ENCODE results near the gene MEGF9. TPM values are rescaled to one million over a fixed set of nuclear protein-coding genes. Genes with fewer than 3 reads are reported as not detected.

The MEGF9 gene
- total RNA-seq, 1 donor from 2014 or later, result 4.7 TPM

GRCh38 chr9:120580051-120580896 lies 134.0 kb downstream of the MEGF9 start, which contains the start of gene CDK5RAP2:
TSS of gene CDK5RAP2 (minus strand) at chr9:120580167. CDS start at chr9:120579978, 189 bp downstream.
- DNase-seq (ENCODE audit: low read depth), result peak; percentile 96
- H3K4me3 ChIP-seq (ENCODE audit: low read depth, low read length), result peak within 1 kb of the TSS; percentile 83
- no peaks in the 10 kb centered on the region for H3K27me3 ChIP-seq (ENCODE audit: control insufficient read depth, insufficient read depth, low read length)
- H3K36me3 ChIP-seq (ENCODE audit: control insufficient read depth, insufficient read depth, low read length), result peaks cover 2% of the 10 kb centered on the region
- FAIRE-seq, result no peak
- TF ChIP-seq CTCF (IDR thresholded peaks at IDR 0.05; ENCODE audit: insufficient read depth, low read length, severe bottlenecking), result no peak

- DNase-seq (ENCODE audit: low read depth), result peak; percentile 22
Measured at GRCh38 chr9:120579139-120580050, 134.9 kb downstream of the MEGF9 start.

GRCh38 chr9:120574473-120574872 lies 139.8 kb downstream of the MEGF9 start:
- H3K27me3 ChIP-seq (ENCODE audit: control insufficient read depth, insufficient read depth, low read length), result no peaks in the 10 kb centered on the region
- FAIRE-seq (no peak), DNase-seq (ENCODE audit: low read depth) (no peak)
- no peak for TF ChIP-seq CTCF (IDR thresholded peaks at IDR 0.05; ENCODE audit: insufficient read depth, low read length, severe bottlenecking)
- peaks cover 6% of the 10 kb centered on the region for H3K36me3 ChIP-seq (ENCODE audit: control insufficient read depth, insufficient read depth, low read length)
- H3K4me3 ChIP-seq (ENCODE audit: low read depth, low read length), result no peak overlapping the region

More at GRCh38 chr9:120579139-120580050, 134.9 kb downstream of the MEGF9 start:
- H3K27me3 ChIP-seq (ENCODE audit: control insufficient read depth, insufficient read depth, low read length), result no peaks in the 10 kb centered on the region
- FAIRE-seq, result no peak
- H3K4me3 ChIP-seq (ENCODE audit: low read depth, low read length), result peak overlapping the region; percentile 83
- peaks cover 2% of the 10 kb centered on the region for H3K36me3 ChIP-seq (ENCODE audit: control insufficient read depth, insufficient read depth, low read length)
- no peak for TF ChIP-seq CTCF (IDR thresholded peaks at IDR 0.05; ENCODE audit: insufficient read depth, low read length, severe bottlenecking)

GRCh38 chr9:120572472-120572871 lies 141.8 kb downstream of the MEGF9 start:
- no peak for DNase-seq (ENCODE audit: low read depth)
- no peak for FAIRE-seq
- Histone ChIP-seq H3K4me3 (ENCODE audit: low read depth, low read length) (no peak overlapping the region), H3K27me3 (ENCODE audit: control insufficient read depth, insufficient read depth, low read length) (no peaks in the 10 kb centered on the region), H3K36me3 (ENCODE audit: control insufficient read depth, insufficient read depth, low read length) (peaks cover 10% of the 10 kb centered on the region)
- no peak for TF ChIP-seq CTCF (IDR thresholded peaks at IDR 0.05; ENCODE audit: insufficient read depth, low read length, severe bottlenecking)

GRCh38 chr9:120571443-120572257 lies 142.6 kb downstream of the MEGF9 start:
- FAIRE-seq, result no peak
- TF ChIP-seq CTCF (IDR thresholded peaks at IDR 0.05; ENCODE audit: insufficient read depth, low read length, severe bottlenecking), result no peak
- peaks cover 10% of the 10 kb centered on the region for H3K36me3 ChIP-seq (ENCODE audit: control insufficient read depth, insufficient read depth, low read length)

More at GRCh38 chr9:120571443-120572257, 142.6 kb downstream of the MEGF9 start:
- no peak overlapping the region for H3K4me3 ChIP-seq (ENCODE audit: low read depth, low read length)
- H3K27me3 ChIP-seq (ENCODE audit: control insufficient read depth, insufficient read depth, low read length), result no peaks in the 10 kb centered on the region
- no peak for DNase-seq (ENCODE audit: low read depth)

Data from bronchial epithelial cell (primary cell).